ENCODE measurements around the gene PROKR2. TPM values are rescaled to one million over a fixed set of nuclear protein-coding genes. Genes with fewer than 3 reads are reported as not detected.

PROKR2 gene
- total and polyA plus RNA-seq, 4 donors: 0.66 to 3.2 (median 2.2) TPM

Small RNA genes lying within 50 kb of the gene (small RNA-seq; reads per million reads assigned to genes)
- gene RNA5-8SP7 (ENCODE audit: low replicate concordance): not detected

Other genes with a start within 250 kb of the PROKR2 start
- gene TMEM230, start 203.9 kb downstream of the PROKR2 start, total RNA-seq: 100 to 1,000 TPM; 115 to 137 TPM
- 100 to 1,000 TPM; 107 to 119 TPM for gene TMEM230, start 203.9 kb downstream of the PROKR2 start, polyA plus RNA-seq (ENCODE audit: insufficient read length in 2 of 2)
- gene PCNA, start 197.0 kb downstream of the PROKR2 start, total RNA-seq: 100 to 1,000 TPM in 1 of 2 donors, 10 to 100 TPM in 1; 60.4 to 102 TPM
- 10 to 100 TPM; 83.5 to 86.6 TPM for gene PCNA, start 197.0 kb downstream of the PROKR2 start, polyA plus RNA-seq (ENCODE audit: insufficient read length in 2 of 2)
- gene CDS2, start 189.9 kb downstream of the PROKR2 start, total RNA-seq: 100 to 1,000 TPM in 1 of 2 donors, 10 to 100 TPM in 1; 38.9 to 103 TPM
- 10 to 100 TPM; 40.5 to 51.5 TPM for gene CDS2, start 189.9 kb downstream of the PROKR2 start, polyA plus RNA-seq (ENCODE audit: insufficient read length in 2 of 2)